Brain microvascular endothelial cell (primary cell): ENCODE data around the gene GET3.

Experiments used
- DNase-seq: peaks from one replicate; pipeline ENCODE4 v3.0.0-alpha.2; 2020
- H3K27ac ChIP-seq: fragments of 250-450 bp; sonication (Bioruptor Pico); 2 replicates; pipeline ENCODE4 v1.5.1; 2020; ENCODE audit warnings: mild to moderate bottlenecking, moderate library complexity
- H3K27me3 ChIP-seq: fragments of 250-450 bp; sonication (Bioruptor Pico); replicated peaks from 2 replicates; pipeline ENCODE4 v1.5.1; 2020; ENCODE audit warnings: mild to moderate bottlenecking
- H3K36me3 ChIP-seq: fragments of 250-450 bp; sonication (Bioruptor Pico); replicated peaks from 2 replicates; pipeline ENCODE4 v1.5.1; 2020; ENCODE audit warnings: mild to moderate bottlenecking
- H3K4me3 ChIP-seq: 2 replicates; pipeline ENCODE4 v1.5.1; 2011; ENCODE audit warnings: low read depth, mild to moderate bottlenecking, control low read depth, low read length, moderate library complexity
- CTCF ChIP-seq: IDR thresholded peaks from 2 replicates; pipeline ENCODE4 v1.5.1; 2011; ENCODE audit warnings: low read depth, mild to moderate bottlenecking, moderate library complexity, low read length, control low read depth, inconsistent platforms; ENCODE audit errors: missing control alignments
- in situ Hi-C: cut with HindIII; loops from 2 replicates; pipeline ENCODE4 v1.10.0; 2017; ENCODE audit warnings: low sequenced_read_pairs, low pct_ligation_motif_present

GET3 gene

DNA sequence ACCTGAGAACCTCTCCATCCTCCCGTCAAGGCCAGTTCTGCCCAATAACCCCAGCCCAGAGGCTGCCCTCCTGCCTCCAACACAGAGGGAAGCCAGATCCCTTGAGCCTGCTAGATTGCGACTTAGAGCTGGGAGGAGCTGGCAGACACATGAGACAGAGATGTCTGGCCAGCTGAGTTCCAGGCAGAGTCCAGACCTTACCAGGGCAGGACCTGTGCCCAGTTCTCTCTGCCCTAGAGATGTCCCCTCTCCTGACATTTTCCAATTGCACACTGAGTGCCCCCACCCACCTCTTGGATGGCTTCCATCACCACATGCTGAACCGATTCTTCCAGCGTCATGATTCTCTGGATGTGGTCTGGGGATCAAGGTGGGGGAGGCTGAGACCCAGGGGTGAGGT, 35.0 kb downstream of the GET3 start:
- no peak for DNase-seq
- Histone ChIP-seq H3K27ac (no peak overlapping the region), H3K27me3 (no peaks in the 10 kb centered on the region), H3K4me3 (no peak overlapping the region), H3K36me3 (no peaks in the 10 kb centered on the region)
- no peak for TF ChIP-seq CTCF
- in situ Hi-C loops = no loop called here

DNA sequence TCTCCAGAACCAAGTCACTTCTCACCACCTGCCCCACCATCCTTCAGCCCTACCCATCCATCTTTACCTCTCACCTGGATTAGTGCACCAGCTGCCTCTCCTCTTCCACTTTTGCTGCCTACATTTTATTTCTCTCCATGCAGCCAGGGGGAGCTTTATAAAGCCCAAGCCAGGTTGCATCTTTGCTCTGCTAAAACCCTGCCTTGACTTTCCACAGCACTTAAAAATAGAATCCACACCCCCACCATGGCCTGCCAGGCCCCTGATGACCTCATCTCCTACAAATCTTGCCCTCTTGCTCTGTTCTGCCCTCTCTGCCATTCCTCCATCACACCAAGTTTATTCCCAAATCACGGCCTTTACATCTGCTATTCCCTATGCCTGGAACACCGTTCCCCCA, 36.3 kb downstream of the GET3 start:
- peak; percentile 62 for TF ChIP-seq CTCF
- no peak overlapping the region for H3K27ac ChIP-seq
- H3K27me3 ChIP-seq = no peaks in the 10 kb centered on the region
- no peak for DNase-seq
- in situ Hi-C loops = no loop called here
- no peak overlapping the region for H3K4me3 ChIP-seq
- no peaks in the 10 kb centered on the region for H3K36me3 ChIP-seq

GRCh38 chr19:12774588-12775555, 37.6 kb downstream of the GET3 start, which contains the start of gene HOOK2:
Gene HOOK2 (minus strand): TSS chr19:12775552. CDS start chr19:12775449, 103 bp downstream.
- in situ Hi-C loops = no loop called here
- no peak for TF ChIP-seq CTCF
- Histone ChIP-seq H3K4me3 (peak within 1 kb of the TSS; percentile 75), H3K36me3 (no peaks in the 10 kb centered on the region), H3K27me3 (no peaks in the 10 kb centered on the region), H3K27ac (no peak within 1 kb of the TSS)
- DNase-seq = no peak

GRCh38 chr19:12777217-12778016, 40.1 kb downstream of the GET3 start:
- Histone ChIP-seq H3K4me3 (peak overlapping the region; percentile 66), H3K27ac (peak overlapping the region; percentile 93), H3K36me3 (no peaks in the 10 kb centered on the region), H3K27me3 (no peaks in the 10 kb centered on the region)
- in situ Hi-C loops = no loop called here
- peak; percentile 94 for TF ChIP-seq CTCF
- DNase-seq = peak; percentile 72

DNA sequence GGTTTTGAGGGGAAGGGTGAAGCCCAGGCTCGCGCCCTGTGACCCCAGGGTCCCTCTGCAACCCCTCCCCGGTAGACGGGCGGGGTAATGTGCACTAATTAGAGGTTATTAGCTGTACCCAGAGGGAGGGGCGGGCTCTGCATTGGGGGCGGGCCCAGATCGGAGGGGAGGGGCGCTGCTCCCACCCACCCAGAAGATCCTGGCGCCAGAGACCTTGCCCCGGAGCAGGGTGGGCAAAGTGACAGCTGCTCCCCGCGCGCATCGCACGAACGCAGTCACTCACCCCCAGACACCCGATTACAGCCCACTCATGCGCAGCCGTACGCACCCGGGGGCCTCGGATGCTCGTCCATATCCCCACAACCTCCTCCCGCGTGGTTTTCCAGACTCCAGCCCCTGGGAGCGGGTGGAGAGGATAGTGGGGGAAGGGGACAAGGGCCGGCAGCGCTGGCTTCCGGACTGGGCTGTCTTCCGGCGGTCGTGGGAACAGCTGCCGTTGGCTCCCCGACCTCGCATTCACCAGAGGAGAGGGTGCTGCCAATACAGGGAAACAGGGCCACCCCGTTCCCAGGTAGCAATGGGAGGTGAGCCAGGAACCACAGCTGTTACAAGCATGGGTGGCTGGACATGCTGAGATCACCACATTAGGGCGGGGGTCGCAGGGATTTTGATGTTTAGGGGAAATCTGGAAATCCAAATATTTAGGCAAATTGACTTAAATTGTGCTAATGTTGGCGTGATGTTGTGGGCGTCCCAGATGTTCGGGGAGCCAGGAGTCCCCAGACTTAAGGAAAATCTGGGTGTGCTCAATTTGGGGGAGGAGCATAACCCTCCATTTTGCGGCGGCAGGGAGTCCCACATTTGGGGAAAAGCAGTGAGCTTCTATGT, 41.0 kb downstream of the GET3 start:
- TF ChIP-seq CTCF = no peak
- peak; percentile 75 for DNase-seq
- Histone ChIP-seq H3K27me3 (no peaks in the 10 kb centered on the region), H3K27ac (peak overlapping the region; percentile 93), H3K4me3 (peak overlapping the region; percentile 66), H3K36me3 (no peaks in the 10 kb centered on the region)
- in situ Hi-C loops = no loop called here
